CD4-positive, alpha-beta T cell treated with Interleukin-6 at 100 ng/mL for 8 hours (primary cell): Measurements from ENCODE around the gene RHOA.
"Not testable (repeated sequence)": the region's sequence is repeated elsewhere in the genome, so short reads cannot be mapped to it uniquely, and the experiment has no call there.

Source experiments
- DNase-seq: peaks from one replicate; pipeline ENCODE4 v3.0.0-alpha.2; 2020; ENCODE audit warnings: mixed read lengths, low spot score

The RHOA gene

DNA sequence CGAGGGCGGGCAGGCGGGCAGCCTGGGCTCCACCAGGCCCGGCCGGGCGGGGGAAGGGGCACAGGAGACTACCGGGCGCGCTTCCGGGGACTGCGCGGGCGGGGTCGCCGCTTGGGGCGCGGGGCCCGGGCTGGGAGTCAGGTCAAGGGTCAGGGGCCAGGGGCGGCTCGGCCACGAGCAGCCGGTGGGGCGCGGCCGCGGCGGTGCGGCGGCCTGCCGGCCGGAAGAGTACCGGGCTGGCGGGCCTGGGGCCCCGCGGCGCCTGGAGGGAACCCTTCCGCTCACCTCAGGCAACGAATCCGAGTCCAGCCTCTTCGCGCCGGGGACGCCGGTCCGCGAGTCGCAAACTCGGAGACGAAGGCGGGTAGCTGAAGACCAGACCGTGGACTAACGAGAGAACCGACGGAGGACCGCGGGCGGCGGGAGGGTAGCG lies 225 bp downstream of the RHOA start:
- DNase-seq = peak; percentile 34

DNA sequence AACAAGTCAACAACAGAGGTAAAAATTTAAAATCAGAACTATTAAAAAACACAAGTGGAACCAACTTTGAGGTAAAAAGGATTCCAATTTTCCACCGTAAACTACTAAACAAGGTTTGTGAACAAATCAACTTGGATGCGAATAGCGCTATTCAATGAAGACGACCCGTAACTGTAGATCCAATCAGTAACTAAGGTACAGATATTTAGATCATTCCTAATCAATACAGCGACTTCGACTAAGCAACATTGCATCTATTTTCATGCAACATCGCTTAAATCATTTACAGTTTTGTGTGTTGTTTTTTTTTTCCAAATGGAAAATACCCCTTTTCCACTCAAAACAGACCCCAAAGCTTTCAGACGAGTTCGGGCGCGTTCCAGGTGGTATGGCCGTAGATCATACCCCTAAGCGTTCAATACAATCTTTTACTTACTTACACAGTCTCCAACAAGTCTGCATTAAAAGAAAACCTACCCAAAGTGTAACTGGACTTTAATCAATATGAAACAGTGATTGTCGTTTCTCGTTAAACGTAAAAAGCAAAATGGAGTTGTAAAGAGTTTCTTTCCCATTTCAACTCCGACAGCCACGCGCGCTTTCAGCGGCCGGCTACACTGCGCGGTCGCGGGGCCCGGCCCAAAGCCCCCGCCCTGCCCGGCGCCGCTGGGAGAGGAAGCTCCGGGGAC lies 786 bp downstream of the RHOA start:
- DNase-seq = no peak

DNA sequence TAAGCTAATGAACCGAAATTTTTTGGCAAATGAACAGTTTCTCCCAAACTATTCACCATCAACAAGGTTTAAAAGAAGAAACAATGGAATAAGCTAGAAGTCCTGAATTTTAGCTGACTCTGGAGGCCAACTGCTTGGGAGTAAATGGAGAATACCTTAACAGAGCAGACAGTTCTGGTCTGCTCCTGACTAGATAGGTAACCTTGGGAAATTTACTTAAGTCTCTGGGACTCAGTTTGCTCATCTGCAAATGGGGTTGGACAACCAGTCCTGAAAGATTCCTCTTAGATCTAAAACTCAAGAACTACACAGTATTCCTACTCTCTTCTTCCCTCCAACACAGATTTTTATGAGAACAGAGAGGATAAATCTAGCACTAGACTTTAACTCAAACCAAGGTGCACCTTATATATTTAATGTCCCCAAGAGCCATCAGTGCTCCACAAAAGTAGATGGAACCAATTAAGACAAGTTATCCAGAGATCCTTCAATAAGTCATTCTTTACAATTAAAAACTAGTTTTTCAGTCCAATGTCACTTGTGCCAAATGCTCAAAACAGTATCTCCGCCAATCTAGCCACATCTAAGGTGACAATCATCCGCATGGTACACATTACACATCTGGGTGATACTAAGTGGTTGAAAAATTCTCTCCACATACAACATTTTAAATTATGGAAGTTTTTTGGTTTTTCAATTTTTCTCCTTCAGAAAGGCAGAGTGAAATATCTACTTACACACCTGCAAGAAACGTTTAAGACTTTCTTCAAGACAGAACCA lies 1.5 kb downstream of the RHOA start:
- DNase-seq = peak; percentile 12

DNA sequence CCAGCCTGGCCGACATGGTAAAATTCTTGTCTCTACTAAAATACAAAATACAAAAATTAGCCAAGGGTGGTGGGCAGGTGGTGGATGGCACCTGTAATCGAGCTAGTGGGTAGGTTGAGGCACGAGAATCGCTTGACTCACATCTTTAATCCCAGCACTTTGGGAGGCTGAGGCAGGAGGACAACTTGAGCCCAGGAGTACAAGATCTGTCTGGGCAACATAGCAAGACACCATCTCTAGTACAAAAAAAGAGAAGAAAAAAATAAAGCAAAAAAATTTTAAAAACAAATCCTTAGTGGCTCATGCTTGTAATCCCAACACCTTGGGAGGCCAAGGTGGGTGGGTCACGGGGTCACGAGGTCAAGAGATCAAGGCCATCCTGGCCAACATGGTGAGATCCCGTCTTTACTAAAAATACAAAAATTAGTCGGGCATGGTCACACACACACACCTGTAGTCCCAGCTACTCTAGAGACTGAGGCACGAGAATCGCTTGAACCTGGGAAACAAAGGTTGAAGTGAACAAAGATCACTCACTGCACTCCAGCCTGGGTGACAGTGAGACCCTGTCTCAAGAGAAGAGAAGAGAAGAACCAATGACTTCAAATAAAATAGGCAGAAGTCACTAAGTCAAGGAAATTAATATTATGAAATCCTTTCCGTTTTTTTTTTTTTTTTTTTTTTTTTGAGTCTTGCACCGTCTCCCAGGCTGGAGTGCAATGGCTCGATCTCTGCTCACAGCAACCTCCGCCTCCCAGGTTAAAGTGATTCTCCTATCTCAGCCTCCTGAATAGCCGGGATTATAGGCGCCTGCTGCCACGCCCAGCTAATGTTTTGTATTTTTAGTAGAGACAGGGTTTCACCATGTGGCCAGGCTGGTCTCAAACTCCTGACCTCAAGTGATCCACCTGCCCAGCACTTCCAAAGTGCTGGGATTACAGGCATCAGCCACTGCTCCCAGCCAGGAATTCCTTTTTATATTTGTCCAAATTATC lies 4.9 kb downstream of the RHOA start:
- DNase-seq = no peak

DNA sequence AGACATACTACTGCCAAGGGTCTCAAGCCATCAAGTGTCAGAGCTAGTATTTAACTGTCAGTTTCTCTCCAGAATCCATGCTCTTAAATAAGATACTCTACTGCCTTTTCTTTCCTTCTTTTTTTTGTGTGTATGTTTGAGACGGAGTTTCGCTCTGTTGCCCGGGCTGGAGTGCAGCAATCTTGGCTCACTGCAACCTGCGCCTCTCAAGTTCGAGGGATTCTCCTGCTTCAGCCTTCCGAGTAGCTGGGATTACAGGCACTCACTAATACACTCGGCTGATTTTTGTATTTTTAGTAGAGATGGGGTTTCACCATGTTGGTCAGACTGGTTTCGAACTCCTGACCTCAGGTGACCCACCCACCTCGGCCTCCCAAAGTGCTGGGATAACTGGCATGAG lies 6.2 kb downstream of the RHOA start:
- DNase-seq = not testable (repeated sequence)

DNA sequence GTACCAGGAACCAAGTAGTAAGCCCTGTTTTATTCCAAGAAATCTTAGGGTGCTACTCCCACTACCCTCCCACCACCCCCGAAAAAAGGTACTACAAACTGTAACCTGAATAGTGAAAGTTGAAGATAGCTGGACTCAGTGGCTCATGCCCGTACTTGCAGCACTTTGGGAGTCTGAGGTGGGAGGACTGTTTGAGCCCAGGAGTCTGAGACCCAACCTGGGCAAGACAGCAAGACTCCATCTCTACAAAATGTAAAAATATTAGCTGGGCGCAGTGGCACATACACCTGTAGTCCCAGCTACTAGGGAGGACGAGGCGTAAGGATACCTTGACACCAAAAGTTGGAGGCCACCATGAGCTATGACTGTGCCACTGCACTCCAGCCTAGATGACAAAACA lies 7.9 kb downstream of the RHOA start:
- no peak for DNase-seq

DNA sequence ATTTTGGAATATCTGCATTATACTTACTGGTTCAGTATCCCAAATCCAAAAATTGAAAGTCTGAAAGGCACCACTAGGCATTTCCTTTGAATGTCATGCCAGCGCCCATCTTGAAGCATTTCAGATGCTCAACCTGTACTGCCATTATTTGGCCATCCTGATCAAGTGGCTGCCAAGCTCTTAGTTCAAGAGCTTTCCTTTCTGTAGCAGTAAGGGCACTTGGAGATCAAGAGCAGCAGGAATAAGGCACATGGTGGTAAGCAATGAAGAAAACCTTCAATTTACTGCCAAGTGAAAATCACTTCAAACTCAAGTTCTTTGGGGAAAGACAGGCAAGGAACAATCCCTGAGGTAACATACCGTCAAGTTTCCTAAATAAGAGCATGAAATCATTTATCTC lies 10.0 kb downstream of the RHOA start:
- DNase-seq = no peak

DNA sequence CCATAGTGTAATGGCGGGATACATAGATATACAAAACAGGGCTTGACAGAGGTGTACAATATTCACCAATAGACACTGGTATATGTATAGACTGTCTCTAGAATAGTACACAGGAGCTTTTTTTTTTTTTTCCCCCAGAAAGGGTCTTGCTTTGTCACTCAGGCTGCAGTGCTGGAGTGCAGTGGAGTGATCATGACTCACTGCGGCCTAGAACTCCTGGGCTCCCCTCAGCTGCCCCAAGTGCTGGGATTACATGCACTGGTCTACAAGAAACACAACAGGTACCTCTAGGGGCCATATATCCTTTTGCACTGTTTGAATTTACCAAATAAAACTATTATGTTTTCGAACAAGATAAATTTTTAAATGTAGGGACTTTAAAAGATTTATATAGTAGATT lies 12.3 kb downstream of the RHOA start:
- DNase-seq = no peak

DNA sequence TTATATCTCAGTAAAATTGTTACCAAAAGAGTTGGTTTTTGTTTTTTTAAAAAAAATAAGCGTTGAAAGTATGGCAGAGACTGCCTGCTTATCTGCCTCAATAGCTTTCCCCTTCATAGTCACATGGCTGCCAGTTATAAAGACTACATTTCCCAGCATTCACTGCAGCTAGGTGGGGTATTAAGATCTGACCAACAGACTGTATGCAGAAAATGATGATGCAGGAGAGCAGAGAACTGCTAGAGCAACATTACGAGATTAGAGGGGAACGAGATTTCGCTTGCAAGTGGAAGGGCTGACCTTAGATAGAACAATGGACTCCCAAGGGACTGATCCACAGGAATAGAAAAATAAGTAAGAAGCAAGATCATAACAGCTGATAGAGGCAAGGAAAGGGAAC lies 14.3 kb downstream of the RHOA start:
- no peak for DNase-seq

DNA sequence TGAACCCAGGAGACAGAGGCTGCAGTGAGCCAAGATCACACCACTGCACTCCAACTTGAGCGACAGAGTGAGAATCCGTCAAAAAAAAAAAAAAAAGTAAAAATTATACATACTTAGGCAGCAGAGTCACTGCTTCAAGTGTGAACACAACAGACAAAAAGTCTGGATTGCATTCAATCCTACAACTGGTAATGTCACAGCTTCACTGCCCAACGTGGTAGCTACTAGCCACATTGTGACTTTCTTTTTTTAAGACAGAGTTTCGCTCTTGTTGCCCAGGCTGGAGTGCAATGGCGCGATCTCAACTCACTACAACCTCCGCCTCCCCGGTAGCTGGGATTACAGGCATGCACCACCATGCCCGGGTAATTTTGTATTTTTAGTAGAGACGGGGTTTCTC lies 20.5 kb downstream of the RHOA start:
- DNase-seq = not testable (repeated sequence)

DNA sequence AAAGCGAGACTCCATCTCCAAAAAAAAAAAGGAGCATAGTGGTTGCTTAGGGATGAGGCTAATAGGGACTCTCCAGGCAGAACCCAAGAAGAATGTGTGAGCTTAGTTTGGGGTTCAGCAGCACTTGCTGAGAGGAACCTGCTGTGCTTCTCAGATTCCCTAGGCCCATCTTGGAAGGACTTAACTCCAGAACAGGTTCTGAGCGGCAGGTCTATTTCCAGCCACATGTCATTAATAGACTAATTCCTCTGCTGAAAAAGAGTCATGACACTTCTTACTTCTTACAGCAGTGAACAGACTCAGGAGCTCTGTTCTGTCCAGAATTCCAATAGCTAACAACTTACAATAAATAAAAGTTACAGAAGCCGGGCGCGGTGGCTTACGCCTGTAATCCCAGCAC lies 22.5 kb downstream of the RHOA start:
- no peak for DNase-seq

DNA sequence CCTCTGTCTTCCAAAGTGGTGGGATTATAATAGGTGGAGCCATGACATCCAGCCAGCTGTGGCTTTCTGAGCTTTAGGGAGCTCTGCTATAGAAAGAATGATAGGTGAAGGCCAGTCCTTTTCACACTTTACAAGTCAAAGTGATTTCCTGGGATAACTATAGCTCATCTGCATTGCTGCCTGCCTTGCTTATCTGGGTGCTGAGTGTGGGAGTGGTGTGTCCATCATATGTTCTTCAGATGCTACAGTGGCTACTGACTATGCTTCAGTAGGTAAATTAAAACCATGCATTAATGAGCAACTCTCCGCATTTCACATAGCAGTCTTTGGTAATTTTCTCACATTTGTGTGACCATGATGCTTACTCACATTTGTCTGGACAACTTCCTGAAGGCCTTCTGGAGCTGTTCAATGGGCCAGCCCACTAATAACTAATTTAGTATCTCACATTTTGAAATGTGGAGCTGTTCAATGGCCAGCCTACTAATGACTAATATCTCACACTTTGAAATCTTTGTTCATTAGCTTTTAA lies 23.4 kb downstream of the RHOA start:
- DNase-seq = no peak

DNA sequence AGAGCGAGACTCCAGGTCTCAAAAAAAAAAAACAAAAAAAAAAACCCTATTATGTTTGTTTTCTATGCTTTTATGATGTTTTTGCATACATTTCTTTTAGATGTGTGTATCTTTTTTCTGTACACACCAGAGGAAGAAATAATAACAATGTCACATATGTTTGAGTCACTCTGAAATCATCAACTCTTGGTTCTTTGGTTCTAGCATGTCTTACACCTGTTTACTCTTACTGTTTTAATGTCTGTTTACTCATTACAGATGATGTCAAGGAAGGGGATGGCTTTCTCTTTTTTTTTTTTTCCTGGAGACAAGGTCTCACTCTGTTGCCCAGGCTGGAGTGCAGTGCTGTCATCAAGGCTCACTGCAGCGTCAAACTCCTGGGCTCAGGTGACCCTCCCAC lies 24.1 kb downstream of the RHOA start:
- no peak for DNase-seq

DNA sequence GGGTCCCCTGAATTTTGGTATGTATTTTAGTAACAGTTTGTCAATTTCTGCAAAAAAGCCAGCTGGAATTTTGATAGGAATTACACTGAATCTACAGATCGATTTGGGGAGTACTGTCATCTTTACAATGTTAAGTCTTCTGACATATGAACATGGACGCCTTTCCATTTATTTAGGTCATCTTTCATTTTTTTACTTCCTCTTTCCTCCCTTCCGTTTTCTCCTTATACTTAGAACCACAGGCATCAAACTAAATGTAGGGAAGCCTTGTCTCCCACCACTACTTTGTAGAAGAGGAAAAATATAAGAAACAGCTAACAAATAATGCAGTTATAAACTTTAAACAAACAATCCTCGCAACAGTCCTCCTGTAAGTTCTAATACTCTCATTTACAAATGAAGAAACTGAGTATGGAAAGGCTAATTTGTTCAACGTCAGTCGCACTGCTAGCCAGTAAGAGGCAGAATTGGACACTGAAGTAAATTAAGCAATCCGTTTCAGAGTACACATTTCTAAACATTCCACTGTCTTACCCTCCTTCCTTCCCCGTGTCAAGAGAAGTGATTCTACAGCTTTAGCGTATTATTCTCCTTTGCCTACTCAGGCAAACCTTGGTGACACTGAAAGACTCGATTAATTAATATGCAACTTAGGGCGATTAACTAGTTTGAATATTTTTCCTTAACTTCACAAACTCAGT lies 25.6 kb downstream of the RHOA start:
- no peak for DNase-seq

DNA sequence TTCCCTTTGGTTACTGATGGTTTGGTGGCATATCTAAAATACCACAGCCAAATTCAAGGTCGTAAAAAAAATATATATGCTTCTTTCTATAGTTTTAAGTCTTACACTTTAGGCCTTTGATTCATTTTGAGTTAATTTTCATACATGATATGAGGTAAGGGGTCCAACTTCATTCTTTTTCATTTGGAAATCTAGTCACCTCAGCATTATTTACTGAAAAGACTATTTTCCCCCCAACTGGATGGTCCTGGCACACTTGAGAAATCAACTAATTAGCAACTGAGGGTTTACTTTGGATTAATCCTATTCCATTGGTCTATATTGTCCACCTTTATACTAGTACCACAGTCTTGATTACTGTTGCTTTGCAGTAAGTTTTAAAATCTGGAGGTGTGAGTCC lies 26.2 kb downstream of the RHOA start:
- DNase-seq = no peak

DNA sequence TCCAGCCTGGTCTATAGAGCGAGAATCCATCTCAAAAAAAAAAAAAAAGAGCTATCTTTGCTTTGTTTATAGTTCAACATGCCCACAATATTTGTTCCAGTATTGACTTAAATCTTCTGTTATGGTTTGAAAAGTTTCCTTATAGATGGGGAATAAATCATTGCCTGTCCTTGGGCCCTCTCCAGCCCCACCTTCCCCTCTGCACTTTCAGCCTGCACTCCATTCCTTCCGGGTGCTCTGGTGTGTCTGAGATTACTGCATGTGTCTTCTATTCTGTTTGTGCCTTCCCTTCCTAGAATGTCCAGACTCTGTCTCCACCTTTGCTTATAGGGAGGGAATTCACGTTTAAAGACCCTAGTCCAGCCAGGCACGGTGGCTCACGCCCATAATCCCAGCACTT lies 28.4 kb downstream of the RHOA start:
- no peak for DNase-seq

DNA sequence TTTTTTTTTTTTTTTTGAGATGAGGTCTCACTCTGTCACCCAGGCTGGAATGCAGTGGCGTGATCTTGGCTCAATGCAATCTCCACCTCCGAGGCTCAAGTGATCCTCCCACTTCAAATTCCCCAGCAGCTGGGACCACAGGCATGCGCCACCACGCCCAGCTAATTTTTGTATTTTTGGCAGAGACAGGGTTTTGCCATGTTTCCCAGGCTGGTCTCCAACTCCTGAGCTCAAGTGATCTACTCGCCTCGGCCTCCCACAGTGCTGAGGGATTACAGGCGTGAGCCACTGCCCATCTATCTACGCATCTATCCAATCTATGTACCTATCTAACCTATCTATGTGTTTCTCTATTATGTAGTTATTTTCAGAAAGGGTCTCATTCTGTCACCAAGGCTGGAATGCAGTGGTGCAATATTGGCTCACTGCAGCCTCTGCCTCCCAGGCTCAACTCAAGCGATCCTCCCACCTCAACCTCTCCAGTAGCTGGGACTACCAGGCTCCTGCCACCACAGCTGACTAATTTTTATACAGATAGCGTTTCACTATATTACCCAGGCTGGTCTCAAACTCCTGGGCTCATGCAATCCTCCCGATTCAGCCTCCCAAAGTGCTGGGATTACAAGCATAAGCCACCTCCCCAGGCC lies 33.4 kb downstream of the RHOA start:
- no peak for DNase-seq

DNA sequence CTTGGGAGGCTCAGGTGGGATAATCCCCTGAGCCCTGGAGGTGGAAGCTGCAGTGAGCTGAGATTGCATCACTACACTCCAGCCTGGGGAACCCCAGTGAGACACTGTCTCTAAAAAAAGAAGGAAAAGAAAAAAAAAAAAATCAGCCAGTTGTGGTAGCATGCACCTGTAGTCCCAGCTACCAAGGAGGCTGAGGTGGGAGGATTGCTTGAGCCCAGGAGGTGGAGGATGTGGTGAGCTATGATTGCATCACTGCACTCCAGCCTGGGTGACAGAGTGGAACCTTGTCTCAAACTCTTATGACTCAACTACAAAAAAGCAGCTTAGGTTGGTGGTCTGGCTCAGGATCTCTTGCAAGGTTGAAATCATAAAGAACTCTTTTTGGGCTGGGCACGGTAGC lies 34.3 kb downstream of the RHOA start:
- peak; percentile 24 for DNase-seq

DNA sequence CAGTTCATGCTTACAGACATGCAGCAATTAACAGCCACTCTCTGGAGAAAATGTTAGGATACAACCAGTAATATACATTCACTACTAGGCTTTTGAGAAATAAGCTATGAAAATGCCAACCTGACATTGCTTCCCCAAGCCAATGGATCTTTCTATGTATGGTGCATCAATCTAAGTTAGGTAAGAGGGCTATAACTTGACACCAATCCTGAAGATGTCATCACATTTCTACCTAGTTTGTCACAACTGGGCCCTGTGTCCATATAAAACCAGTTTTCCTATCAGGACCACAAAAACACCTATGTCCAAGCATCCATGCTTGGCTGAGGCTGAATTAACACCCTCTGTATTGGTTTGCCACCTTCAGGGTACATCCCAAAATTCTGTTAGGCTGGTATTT lies 39.8 kb downstream of the RHOA start:
- no peak for DNase-seq

DNA sequence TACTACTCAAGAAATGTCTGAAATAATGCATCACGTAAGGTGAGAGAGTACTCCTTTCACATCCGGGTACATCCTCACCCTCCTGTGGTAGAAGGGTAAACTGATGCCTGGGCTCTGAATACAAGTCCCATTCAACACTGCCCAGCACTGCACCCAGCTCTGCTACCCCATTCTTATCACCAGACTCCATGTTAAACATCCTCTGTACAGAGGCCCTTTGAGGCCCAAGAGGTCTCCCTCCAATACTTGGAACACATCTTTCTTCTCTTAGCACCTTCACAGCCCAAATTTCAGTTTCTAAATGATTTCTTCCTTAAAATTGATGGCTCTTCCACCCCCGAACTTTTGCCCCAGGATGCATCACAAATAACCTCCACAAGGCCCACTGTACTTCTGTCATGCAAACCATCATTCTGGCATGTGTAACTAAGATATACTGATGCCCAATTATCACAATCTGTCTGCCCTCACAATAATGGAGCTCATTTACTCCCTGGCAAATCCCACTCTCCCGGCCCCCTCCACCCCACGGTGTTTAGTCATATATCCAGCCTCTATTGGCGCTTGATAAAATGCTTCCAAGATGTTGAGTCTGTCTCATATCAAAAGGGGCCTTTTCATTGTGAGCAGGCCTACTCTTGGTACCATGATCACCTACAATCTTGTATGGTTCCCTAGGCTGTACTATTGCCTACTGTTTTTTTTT lies 41.0 kb downstream of the RHOA start:
- DNase-seq = no peak

DNA sequence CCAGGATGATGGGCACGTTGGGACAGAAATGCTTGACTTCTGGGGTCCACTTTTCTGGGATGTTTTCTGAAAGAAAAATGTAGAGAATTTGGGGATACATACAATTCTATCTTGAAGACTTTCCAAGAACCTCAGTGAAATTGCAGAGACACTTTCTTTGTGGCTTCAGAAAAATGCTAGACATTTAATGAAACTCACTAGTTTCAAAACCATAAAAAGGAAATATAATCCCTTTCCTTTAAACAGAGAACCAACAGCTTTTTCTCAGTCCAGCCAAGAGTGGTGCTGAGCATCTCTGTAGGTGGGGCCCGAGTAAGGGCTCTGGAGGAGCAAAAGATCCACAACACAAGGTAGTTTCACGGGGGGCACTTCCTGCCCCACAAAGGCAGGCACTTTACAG lies 49.2 kb downstream of the RHOA start:
- no peak for DNase-seq
